HG03103 (cell line): ENCODE results near the gene P2RX6.

Source experiments
- ATAC-seq: cut with Tn5 transposase; IDR thresholded peaks from one replicate; pipeline ENCODE4 v1.9.1; 2021; ENCODE audit warnings: low read depth; ENCODE audit not compliant: unreplicated experiment

The P2RX6 gene

GRCh38 chr22:21010426-21011113 is 4.4 kb upstream of the P2RX6 start:
- ATAC-seq: no peak

DNA sequence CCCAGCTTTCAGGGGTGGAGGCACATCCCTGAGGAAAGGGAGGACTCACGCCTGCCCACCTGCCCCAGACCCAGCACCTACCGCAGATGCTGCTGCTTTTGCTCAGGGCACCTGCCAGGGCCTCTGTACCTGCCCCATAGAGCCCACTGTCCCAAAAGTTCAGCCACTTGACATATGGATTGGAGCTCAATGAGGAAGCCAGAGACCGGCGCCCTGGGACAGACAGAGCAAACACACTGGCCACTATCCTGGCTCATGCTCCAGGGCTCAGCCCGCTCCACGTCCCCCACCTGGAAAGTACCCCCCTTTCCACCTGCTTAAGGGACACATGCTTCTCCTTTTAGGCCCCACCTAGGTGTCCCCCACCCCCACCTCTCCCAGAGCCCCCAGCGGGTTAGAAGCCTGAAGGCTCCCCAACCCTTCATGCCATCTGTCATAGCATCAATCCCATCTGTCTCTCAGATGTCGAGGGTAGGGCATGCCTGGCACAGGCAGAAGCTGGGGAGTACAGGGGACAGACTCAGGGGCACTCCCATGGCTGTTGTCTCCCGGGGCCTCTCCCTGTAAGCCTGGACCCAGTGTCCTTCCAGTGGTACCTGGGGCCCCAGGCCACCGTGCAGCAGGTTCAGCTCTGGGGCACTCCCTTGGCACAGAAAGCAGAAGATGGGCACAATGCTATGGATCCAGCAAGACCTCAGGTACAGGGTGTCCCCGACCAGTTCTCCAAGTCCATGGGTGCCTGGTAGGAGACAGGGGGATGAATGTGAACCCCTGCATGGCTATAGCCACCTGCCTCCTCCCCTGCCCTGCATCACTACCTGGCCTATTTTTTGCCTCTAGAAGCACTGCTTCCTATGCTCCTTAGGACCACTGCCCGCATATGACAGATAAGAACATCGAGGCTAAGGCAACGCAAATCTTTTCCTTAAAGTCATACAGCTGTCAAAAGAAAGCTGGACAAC is 2.2 kb upstream of the P2RX6 start:
- no peak for ATAC-seq

GRCh38 chr22:21013657-21014201 is 1.2 kb upstream of the P2RX6 start:
- no peak for ATAC-seq

GRCh38 chr22:21014202-21014725 is 701 bp upstream of the P2RX6 start:
- no peak for ATAC-seq

GRCh38 chr22:21015466-21016006 is 571 bp downstream of the P2RX6 start:
- no peak for ATAC-seq

GRCh38 chr22:21016644-21017420 is 1.9 kb downstream of the P2RX6 start:
- ATAC-seq: no peak

GRCh38 chr22:21018314-21018713 is 3.3 kb downstream of the P2RX6 start:
- no peak for ATAC-seq

GRCh38 chr22:21020802-21021429 is 6.0 kb downstream of the P2RX6 start:
- ATAC-seq: no peak

GRCh38 chr22:21022507-21022906 is 7.5 kb downstream of the P2RX6 start:
- no peak for ATAC-seq

- ATAC-seq: no peak
Observed at GRCh38 chr22:21022955-21023614, 8.1 kb downstream of the P2RX6 start.

GRCh38 chr22:21025266-21025665 is 10.3 kb downstream of the P2RX6 start:
- ATAC-seq: no peak

DNA sequence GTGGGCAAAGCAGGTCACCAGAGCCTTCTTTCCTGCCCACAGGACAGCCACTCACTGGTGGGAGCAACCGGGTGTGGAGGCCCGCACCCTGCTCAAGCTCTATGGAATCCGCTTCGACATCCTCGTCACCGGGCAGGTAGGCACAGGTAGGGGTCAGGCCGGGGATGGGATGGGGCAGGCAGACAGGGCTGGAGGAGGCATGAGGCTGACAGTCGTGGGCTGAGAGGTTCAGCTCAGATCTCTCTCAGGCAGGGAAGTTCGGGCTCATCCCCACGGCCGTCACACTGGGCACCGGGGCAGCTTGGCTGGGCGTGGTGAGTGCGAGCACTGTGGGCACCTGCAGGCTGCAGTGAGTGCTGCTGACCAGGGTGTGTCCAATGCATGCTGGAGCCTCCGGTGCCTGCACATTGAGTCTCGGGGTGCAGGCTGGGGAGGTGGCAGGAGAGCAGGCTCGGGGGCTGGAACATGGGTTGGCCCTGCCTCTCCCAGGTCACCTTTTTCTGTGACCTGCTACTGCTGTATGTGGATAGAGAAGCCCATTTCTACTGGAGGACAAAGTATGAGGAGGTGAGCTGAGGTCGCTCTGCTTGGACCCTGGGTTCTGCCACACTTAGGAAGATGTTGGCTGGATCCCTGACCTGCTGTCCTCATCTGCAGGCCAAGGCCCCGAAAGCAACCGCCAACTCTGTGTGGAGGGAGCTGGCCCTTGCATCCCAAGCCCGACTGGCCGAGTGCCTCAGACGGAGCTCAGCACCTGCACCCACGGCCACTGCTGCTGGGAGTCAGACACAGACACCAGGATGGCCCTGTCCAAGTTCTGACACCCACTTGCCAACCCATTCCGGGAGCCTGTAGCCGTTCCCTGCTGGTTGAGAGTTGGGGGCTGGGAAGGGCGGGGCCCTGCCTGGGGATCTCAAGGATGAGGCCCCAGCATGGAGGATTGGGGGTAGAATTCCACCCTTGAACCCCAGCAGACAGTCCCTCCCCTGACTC is 11.1 kb downstream of the P2RX6 start:
- no peak for ATAC-seq

GRCh38 chr22:21026783-21027692 is 12.1 kb downstream of the P2RX6 start:
- no peak for ATAC-seq

- no peak for ATAC-seq
Observed at GRCh38 chr22:21028277-21029251, 13.6 kb downstream of the P2RX6 start.

GRCh38 chr22:21029486-21030025 is 14.6 kb downstream of the P2RX6 start:
- no peak for ATAC-seq

- ATAC-seq: no peak
Observed at GRCh38 chr22:21030032-21030431, 15.1 kb downstream of the P2RX6 start.
